Measurements from ENCODE around the gene HDC. TPM values are rescaled to one million over a fixed set of nuclear protein-coding genes. Genes with fewer than 3 reads are reported as not detected.

The HDC gene
- polyA plus RNA-seq, 3 donors = 0.58 to 1.4 (median 0.71) TPM

DNA sequence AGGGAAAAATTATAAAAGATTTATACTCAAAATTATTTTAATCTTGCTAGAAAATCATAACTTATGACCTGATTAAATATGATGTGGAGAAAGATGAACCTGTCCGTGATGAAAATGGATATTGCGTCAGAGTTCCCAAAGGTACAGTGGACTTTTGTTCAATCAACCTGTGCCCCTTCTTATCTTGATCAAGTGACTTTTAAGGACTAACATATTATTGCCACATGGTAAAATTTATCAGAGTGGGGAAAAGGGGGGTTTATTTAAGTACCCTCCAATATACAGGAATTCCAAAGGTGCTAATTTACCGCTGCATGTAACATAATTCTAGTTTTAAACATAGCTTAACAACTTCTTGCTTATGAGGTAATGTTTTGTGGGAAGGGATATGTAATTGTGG is 39.6 kb downstream of the HDC start:
- DNase-seq = no peak

DNA sequence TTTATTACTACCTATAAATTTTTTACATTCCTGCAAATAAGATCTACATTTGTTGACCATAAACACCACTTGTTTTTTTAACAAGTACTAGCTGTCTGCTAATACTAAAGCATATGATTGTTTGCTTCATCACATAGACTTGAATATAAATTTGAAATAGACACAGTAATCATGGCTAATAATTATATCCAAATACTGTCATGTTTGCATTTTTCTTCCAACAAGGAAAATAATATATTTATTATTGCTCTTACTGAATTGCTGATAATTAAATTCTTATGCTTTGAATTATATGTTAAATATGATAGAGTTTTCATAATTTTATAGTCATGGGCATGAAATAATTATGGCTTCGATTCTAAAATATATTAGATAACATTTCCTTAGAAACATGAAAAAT is 40.5 kb downstream of the HDC start:
- no peak for DNase-seq

DNA sequence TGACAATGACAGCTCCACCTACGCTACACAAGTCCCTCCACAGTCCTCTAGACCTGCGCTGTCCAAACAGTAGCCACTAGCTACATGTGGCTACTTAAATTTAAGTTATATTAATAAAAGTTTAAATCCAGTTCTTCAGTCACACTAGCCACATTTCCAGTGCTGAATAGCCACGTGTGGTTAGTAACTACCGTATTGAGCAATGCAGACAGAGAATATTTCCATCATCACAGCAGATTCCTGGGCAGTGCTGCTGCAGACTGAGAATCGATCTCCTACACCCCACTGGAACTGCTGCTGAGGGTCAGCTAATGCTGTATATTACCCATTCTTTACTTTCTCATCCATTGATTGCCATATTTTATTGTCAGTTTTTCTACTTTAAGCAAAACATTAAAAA is 40.9 kb downstream of the HDC start:
- no peak for DNase-seq

DNA sequence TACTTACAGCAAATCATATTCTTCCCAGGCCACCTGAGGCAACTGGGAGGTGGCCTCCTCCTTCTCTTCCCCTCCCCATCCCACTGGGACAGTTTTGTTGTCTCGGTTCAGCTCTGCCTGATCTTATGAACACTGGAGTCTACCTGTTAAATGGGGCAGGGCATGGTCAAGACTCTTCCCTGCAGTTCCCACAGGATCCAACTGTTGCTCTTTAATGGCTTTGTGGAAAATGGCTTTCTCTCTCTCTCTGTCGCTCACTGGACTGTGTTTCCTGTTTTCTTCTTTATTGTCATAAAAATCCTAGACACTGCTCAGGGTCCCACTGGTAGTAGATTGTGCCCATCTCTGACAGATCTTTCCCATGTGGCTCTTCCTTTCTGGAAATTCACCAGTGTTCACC is 43.3 kb downstream of the HDC start:
- DNase-seq = no peak

DNA sequence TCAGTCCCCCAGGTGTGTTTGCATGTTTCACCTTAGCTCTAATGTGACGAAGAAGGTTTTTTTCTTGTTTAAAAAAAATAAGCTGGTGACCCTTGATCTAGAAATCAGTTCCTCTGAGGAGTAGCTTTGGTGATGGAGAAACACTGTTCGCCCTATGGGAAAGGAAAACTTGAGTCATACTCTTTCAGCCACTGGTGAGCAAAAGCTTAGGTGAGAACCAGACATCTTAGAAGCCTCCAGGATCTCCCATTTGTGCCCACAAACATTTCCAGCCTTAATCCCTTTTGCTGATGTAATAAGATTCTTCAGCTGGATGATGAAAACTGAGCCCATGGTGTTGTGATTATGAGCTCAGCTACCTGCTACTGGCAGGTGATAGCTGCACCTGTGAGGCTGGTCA is 45.7 kb downstream of the HDC start:
- no peak for DNase-seq

DNA sequence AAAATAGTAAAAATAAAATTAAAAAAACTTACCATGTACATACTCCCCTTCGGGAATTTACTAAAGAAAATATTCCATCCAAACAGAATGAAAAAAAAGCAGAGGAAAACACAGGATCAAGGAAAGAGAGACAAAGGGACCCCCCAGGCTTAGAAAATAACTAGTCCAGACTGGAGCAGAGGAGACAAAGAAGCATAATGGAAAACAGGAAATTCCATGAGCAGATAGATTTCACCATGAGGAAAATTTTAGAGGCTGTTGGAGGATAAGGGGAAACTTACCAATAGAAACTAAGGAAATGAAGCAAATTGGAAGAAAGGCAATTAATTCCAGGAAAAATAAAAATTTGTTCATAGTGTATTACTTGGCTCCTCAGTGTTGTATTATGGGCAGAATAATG is 46.8 kb downstream of the HDC start:
- no peak for DNase-seq

DNA sequence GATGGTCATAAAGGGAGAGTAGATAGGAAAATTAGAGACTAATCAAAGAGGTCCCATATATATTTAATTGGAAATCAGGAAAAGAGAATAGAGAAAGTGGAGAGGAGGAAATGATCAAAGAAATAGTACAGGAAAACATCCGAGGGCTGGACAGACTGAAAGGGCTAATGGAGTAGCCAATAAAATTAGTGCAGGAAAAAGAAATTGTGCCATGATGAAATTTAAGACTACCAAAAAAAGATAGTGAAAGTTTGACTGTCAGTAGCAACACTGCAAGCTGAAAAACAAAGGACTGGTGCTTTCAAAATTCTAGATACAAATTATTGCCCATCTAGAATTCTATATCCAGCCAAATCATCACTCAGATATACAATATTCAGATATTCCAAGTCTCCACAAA is 47.2 kb downstream of the HDC start:
- DNase-seq = no peak

DNA sequence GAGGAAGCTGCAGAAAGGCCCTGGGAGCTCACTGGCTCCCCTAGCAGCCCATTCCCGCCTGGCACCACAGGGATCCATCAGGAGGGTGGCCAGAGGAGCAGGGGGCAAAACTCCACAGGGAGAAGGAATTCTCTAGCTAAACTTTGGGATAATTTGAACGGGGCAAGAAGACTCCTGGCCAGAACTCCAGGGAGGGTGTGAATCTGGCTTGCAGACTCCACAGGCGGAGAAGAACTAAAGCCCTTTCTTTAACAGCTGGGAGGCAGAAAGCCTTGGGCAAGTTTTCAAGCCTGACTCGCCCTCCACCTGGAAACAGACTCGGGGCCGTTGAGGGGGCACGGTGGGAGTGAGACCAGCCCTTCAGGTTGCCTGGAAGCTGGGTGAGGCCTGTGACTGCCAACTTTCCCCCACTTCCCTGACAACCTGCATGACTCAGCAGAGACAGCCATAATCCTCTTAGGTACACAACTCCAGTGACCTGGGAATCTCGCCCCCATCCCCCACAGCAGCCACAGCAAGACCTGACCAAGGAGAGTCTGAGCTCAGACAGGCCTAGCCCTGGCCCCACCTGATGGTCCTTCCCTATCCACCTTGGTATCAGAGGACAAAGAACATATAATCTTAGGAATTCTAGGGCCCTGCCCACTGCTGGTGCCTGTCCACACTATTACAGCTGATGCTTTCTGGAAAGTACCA is 54.9 kb downstream of the HDC start:
- no peak for DNase-seq

DNA sequence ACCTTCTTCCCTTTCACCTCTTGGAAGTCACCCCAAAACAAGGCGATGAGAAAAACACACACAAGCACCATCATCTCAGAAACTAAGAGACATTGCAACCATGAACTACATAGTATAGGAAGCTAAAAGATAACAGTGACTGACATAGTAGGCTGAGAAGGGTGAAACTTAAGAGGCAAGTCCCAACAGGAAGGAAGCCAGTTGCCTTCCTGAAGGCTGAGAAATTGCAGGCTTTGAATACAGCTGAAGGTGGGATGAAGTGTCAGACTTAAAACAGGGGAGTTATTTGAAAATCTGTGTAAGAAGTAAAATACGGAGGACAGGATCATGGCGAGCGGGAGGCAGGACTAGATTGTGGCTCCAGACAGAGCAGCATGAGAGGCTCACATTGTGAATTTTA is 55.7 kb downstream of the HDC start:
- DNase-seq = no peak

DNA sequence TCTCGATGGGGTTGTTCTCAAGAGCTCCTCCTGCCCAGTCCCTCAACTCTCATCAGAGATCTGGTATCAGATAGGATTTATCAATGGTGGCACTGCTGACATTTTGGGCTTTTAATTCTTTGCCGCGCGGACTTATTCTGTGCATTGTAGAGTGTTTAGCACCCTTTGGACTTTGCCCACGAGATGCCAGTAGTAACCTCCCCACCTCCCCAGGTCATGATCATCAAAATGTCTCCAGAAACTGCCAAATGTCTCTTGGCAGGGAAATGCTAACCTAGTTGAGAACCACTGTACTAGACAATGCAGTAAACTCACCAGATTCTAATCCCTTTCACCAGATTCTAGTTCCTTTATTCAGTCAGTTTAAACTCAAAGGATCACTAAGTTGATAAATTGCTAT is 59.5 kb downstream of the HDC start:
- DNase-seq = no peak

DNA sequence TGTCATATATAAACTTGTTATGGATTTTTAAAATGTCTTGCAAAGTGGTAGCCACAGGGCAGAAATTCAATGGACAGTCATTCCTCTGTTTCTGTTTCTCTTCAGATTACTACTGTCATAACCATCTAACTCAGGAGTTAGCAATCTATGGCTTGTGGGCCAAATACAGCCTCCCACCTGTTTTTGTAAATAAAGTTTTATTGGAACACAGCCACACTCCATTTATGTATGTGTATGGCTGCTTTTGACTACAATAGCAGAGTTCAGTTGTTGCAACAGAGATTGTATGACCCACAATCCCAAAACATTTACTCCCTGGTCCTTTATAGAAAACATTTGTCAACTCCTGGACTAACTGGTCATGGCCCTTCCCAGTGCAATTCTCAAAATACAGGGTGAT is 63.5 kb downstream of the HDC start:
- DNase-seq = no peak

DNA sequence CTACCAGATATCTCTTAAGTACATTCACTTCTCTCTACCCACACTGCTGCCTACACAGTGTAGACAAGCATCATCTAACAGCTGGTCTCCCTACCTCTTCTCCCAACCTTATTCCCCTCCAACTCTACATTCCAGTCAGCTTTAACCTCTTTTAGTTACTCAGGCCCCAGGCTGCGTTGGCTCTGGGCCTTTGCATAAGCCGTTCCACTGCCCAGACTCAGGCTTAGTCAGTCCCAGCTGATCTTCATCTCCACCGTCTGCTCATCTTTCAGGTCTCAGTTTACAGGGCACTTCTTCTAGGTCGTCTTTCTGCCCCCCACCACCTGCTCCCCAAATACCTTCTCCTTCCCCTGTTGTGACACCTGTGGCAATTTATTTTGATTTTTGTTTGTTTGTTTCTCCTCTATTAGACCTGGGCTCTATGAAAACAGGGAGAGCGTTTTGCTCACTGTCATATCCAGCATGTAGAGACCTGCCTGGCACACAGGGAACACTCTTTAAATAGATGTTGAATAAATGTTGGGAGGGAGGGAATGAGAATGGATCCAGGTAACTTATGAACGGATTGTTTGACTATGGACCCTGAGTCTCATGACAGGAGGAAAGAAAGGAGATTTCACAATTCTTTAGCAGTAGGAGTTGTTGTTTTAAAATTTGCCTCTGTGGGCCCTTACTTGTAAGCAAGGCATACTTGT is 72.5 kb downstream of the HDC start:
- DNase-seq = no peak

DNA sequence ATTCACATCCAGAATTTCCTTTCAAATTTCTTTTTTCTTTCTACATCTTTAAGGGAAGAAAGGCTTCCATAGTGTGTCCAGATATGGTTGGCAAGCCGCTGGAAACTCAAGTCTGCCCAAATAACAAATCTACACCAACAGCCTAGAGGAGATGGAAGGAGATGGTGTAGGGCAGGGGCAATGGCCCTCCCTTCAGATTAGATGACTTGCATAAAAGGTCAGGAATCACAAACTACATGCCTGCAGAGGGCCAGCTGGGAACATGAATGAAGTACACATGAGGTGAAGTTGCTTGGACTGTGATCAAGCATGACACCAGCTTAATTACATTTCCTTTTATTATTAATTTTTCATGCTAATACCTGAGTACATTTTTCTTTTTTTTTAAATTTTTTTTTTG is 73.4 kb downstream of the HDC start:
- DNase-seq = no peak

Other genes with a start within 250 kb of the HDC start
- 1 to 10 TPM; 2.3 to 3.6 (median 2.6) TPM for gene ATP8B4, start 146.5 kb downstream of the HDC start, polyA plus RNA-seq (ENCODE audit: insufficient read length in 3 of 3)
- gene SLC27A2, start 83.5 kb downstream of the HDC start, polyA plus RNA-seq (ENCODE audit: insufficient read length in 3 of 3) = 10 to 100 TPM; 46.9 to 71.1 (median 60.4) TPM
- 10 to 100 TPM; 29.9 to 31.6 (median 29.9) TPM for gene GABPB1, start 89.5 kb upstream of the HDC start, polyA plus RNA-seq (ENCODE audit: insufficient read length in 3 of 3)
- 10 to 100 TPM; 52.6 to 70.4 (median 57.2) TPM for gene USP8, start 158.7 kb upstream of the HDC start, polyA plus RNA-seq (ENCODE audit: insufficient read length in 3 of 3)